Measurements from ENCODE around the gene NUDT16. TPM values are rescaled to one million over a fixed set of nuclear protein-coding genes. Genes with fewer than 3 reads are reported as not detected.

The NUDT16 gene
- total RNA-seq, 1 donor from 2014 or later: 7.6 TPM

GRCh38 chr3:131432441-131432840 lies 50.9 kb downstream of the NUDT16 start:
- Histone ChIP-seq H3K27me3 (ENCODE audit: control insufficient read depth, insufficient read depth, low read length) (no peaks in the 10 kb centered on the region), H3K36me3 (ENCODE audit: control insufficient read depth, insufficient read depth, low read length) (no peaks in the 10 kb centered on the region), H3K4me3 (ENCODE audit: low read depth, low read length) (no peak overlapping the region)
- TF ChIP-seq, protein P1, sequence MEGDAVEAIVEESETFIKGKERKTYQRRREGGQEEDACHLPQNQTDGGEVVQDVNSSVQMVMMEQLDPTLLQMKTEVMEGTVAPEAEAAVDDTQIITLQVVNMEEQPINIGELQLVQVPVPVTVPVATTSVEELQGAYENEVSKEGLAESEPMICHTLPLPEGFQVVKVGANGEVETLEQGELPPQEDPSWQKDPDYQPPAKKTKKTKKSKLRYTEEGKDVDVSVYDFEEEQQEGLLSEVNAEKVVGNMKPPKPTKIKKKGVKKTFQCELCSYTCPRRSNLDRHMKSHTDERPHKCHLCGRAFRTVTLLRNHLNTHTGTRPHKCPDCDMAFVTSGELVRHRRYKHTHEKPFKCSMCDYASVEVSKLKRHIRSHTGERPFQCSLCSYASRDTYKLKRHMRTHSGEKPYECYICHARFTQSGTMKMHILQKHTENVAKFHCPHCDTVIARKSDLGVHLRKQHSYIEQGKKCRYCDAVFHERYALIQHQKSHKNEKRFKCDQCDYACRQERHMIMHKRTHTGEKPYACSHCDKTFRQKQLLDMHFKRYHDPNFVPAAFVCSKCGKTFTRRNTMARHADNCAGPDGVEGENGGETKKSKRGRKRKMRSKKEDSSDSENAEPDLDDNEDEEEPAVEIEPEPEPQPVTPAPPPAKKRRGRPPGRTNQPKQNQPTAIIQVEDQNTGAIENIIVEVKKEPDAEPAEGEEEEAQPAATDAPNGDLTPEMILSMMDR (IDR thresholded peaks at IDR 0.05; ENCODE audit: insufficient read depth, low read length, severe bottlenecking): no peak
- DNase-seq (ENCODE audit: low read depth) (peak; percentile 70), FAIRE-seq (no peak)

- TF ChIP-seq, protein P1 (IDR thresholded peaks at IDR 0.05; ENCODE audit: insufficient read depth, low read length, severe bottlenecking): no peak
- no peaks in the 10 kb centered on the region for H3K36me3 ChIP-seq (ENCODE audit: control insufficient read depth, insufficient read depth, low read length)
- no peak for FAIRE-seq
- no peaks in the 10 kb centered on the region for H3K27me3 ChIP-seq (ENCODE audit: control insufficient read depth, insufficient read depth, low read length)
- no peak for DNase-seq (ENCODE audit: low read depth)
- H3K4me3 ChIP-seq (ENCODE audit: low read depth, low read length): no peak overlapping the region
Measured at GRCh38 chr3:131435000-131435399, 53.4 kb downstream of the NUDT16 start.

Other genes starting within 250 kb of the NUDT16 start
- gene MRPL3, start 121.2 kb downstream of the NUDT16 start, total RNA-seq: 97.9 and 119 TPM in 2 replicates